HG03025 (cell line): Measurements from ENCODE around the gene ZNF408.
"Not testable (repeated sequence)": the region's sequence is repeated elsewhere in the genome, so short reads cannot be mapped to it uniquely, and the experiment has no call there.

ENCODE experiments used
- ATAC-seq: cut with Tn5 transposase; IDR thresholded peaks from one replicate; pipeline ENCODE4 v1.9.1; 2021; ENCODE audit warnings: mild to moderate bottlenecking, moderate library complexity; ENCODE audit not compliant: unreplicated experiment, low FRiP score

Gene ZNF408

GRCh38 chr11:46695345-46696211 lies 5.3 kb upstream of the ZNF408 start:
- no peak for ATAC-seq

- no peak for ATAC-seq
Measured at GRCh38 chr11:46696212-46696558, 4.6 kb upstream of the ZNF408 start.

- no peak for ATAC-seq
Measured at GRCh38 chr11:46697303-46697702, 3.5 kb upstream of the ZNF408 start.

- ATAC-seq, result no peak
Measured at GRCh38 chr11:46697723-46698122, 3.1 kb upstream of the ZNF408 start.

- ATAC-seq, result no peak
Measured at GRCh38 chr11:46698597-46698996, 2.2 kb upstream of the ZNF408 start.

- no peak for ATAC-seq
Measured at GRCh38 chr11:46701078-46701654, 335 bp downstream of the ZNF408 start.

GRCh38 chr11:46705070-46705688 lies 4.3 kb downstream of the ZNF408 start:
- no peak for ATAC-seq

GRCh38 chr11:46706886-46707285 lies 6.1 kb downstream of the ZNF408 start:
- no peak for ATAC-seq

- ATAC-seq, result not testable (repeated sequence)
Measured at GRCh38 chr11:46709351-46709750, 8.5 kb downstream of the ZNF408 start.

GRCh38 chr11:46710821-46711269 lies 10.0 kb downstream of the ZNF408 start:
- no peak for ATAC-seq

- ATAC-seq, result no peak
Measured at GRCh38 chr11:46711303-46711702, 10.5 kb downstream of the ZNF408 start.

- no peak for ATAC-seq
Measured at GRCh38 chr11:46712874-46713576, 12.2 kb downstream of the ZNF408 start.

GRCh38 chr11:46717825-46718154 lies 17.0 kb downstream of the ZNF408 start:
- ATAC-seq, result not testable (repeated sequence)

- ATAC-seq, result no peak
Measured at GRCh38 chr11:46718155-46719019, 17.6 kb downstream of the ZNF408 start.

- no peak for ATAC-seq
Measured at GRCh38 chr11:46719048-46719542, 18.3 kb downstream of the ZNF408 start, which contains the start of gene F2. F2 (plus strand) TSS chr11:46719213; CDS start chr11:46719236, 23 bp downstream.

GRCh38 chr11:46719543-46720218 lies 18.9 kb downstream of the ZNF408 start:
- ATAC-seq, result no peak

- no peak for ATAC-seq
Measured at GRCh38 chr11:46721286-46721685, 20.5 kb downstream of the ZNF408 start.

- no peak for ATAC-seq
Measured at GRCh38 chr11:46722566-46723358, 21.9 kb downstream of the ZNF408 start.

- no peak for ATAC-seq
Measured at GRCh38 chr11:46723359-46723680, 22.5 kb downstream of the ZNF408 start.
